ENCODE measurements around the gene UNC13B. TPM values are rescaled to one million over a fixed set of nuclear protein-coding genes. Genes with fewer than 3 reads are reported as not detected.

The UNC13B gene
- total RNA-seq, 1 experiment from 2014 or later, result 19.7 TPM

GRCh38 chr9:35293376-35293964 lies 131.7 kb downstream of the UNC13B start:
- CTCF ChIA-PET, result no interaction called here
- H3K9me3 Mint-ChIP-seq (ENCODE audit: unreplicated experiment), result no peaks in the 10 kb centered on the region
- no peaks in the 10 kb centered on the region for H3K27me3 Mint-ChIP-seq (ENCODE audit: insufficient read depth, unreplicated experiment)
- no peaks in the 10 kb centered on the region for H3K4me1 Mint-ChIP-seq (ENCODE audit: low read depth, unreplicated experiment)
- intact Hi-C loops (cut with micrococcal nuclease; ENCODE audit: unreplicated experiment), result no loop called here
- no peaks in the 10 kb centered on the region for H3K36me3 Mint-ChIP-seq (ENCODE audit: insufficient read depth, unreplicated experiment)
- no peaks in the 10 kb centered on the region for H3K4me1 ChIP-seq
- DNase-seq, result no peak
- H3K36me3 ChIP-seq (ENCODE audit: control insufficient read depth, insufficient read depth, low read length), result no peaks in the 10 kb centered on the region
- H3K27ac Mint-ChIP-seq (ENCODE audit: unreplicated experiment), result no peak overlapping the region
- no peak overlapping the region for H3K4me3 ChIP-seq (ENCODE audit: low read depth, low read length)
- no peaks in the 10 kb centered on the region; the same call in 1 of the 2 replicates for H3K27me3 ChIP-seq (replicated peaks; ENCODE audit: control insufficient read depth, insufficient read depth, low read length)
- TF ChIP-seq CTCF (IDR thresholded peaks at IDR 0.05; ENCODE audit: insufficient read depth in 1 of 2, low read depth in 1 of 2, low read length in 1 of 2, severe bottlenecking in 1 of 2, unreplicated experiment in 1 of 2), result no peak
- no TSS peak for BruUV-seq (replicated peaks)
- no peaks in the 10 kb centered on the region; the same call in 1 of the 2 replicates for H3K9me3 ChIP-seq
- POLR2A ChIA-PET, result no interaction called here
- no peak overlapping the region for H3K4me3 Mint-ChIP-seq (ENCODE audit: unreplicated experiment)

- Histone ChIP-seq H3K4me3 (ENCODE audit: low read depth, low read length) (no peak overlapping the region), H3K27me3 (replicated peaks; ENCODE audit: control insufficient read depth, insufficient read depth, low read length) (no peaks in the 10 kb centered on the region; the same call in 1 of the 2 replicates), H3K9me3 (no peaks in the 10 kb centered on the region; the same call in 1 of the 2 replicates), H3K36me3 (ENCODE audit: control insufficient read depth, insufficient read depth, low read length) (no peaks in the 10 kb centered on the region), H3K4me1 (no peaks in the 10 kb centered on the region)
- no peak overlapping the region for H3K27ac Mint-ChIP-seq (ENCODE audit: unreplicated experiment)
- BruUV-seq (replicated peaks), result no TSS peak
- POLR2A ChIA-PET, result no interaction called here
- no peak overlapping the region for H3K4me3 Mint-ChIP-seq (ENCODE audit: unreplicated experiment)
- no peaks in the 10 kb centered on the region for H3K9me3 Mint-ChIP-seq (ENCODE audit: unreplicated experiment)
- TF ChIP-seq CTCF (IDR thresholded peaks at IDR 0.05; ENCODE audit: insufficient read depth in 1 of 2, low read depth in 1 of 2, low read length in 1 of 2, severe bottlenecking in 1 of 2, unreplicated experiment in 1 of 2), result no peak
- DNase-seq, result no peak
- intact Hi-C loops (cut with micrococcal nuclease; ENCODE audit: unreplicated experiment), result no loop called here
- no peaks in the 10 kb centered on the region for H3K4me1 Mint-ChIP-seq (ENCODE audit: low read depth, unreplicated experiment)
- CTCF ChIA-PET, result no interaction called here
- H3K27me3 Mint-ChIP-seq (ENCODE audit: insufficient read depth, unreplicated experiment), result no peaks in the 10 kb centered on the region
- no peaks in the 10 kb centered on the region for H3K36me3 Mint-ChIP-seq (ENCODE audit: insufficient read depth, unreplicated experiment)
Observed at GRCh38 chr9:35294066-35294465, 132.3 kb downstream of the UNC13B start.

GRCh38 chr9:35294556-35294955 lies 132.7 kb downstream of the UNC13B start:
- Mint-ChIP-seq H3K27ac (ENCODE audit: unreplicated experiment) (no peak overlapping the region), H3K27me3 (ENCODE audit: insufficient read depth, unreplicated experiment) (no peaks in the 10 kb centered on the region), H3K9me3 (ENCODE audit: unreplicated experiment) (no peaks in the 10 kb centered on the region), H3K4me3 (ENCODE audit: unreplicated experiment) (no peak overlapping the region), H3K4me1 (ENCODE audit: low read depth, unreplicated experiment) (no peaks in the 10 kb centered on the region), H3K36me3 (ENCODE audit: insufficient read depth, unreplicated experiment) (no peaks in the 10 kb centered on the region)
- intact Hi-C loops (cut with micrococcal nuclease; ENCODE audit: unreplicated experiment), result no loop called here
- no peak for TF ChIP-seq CTCF (IDR thresholded peaks at IDR 0.05; ENCODE audit: insufficient read depth in 1 of 2, low read depth in 1 of 2, low read length in 1 of 2, severe bottlenecking in 1 of 2, unreplicated experiment in 1 of 2)
- POLR2A ChIA-PET, result no interaction called here
- Histone ChIP-seq H3K9me3 (no peaks in the 10 kb centered on the region; the same call in 1 of the 2 replicates), H3K36me3 (ENCODE audit: control insufficient read depth, insufficient read depth, low read length) (no peaks in the 10 kb centered on the region), H3K4me3 (ENCODE audit: low read depth, low read length) (no peak overlapping the region), H3K27me3 (replicated peaks; ENCODE audit: control insufficient read depth, insufficient read depth, low read length) (no peaks in the 10 kb centered on the region; the same call in 1 of the 2 replicates), H3K4me1 (no peaks in the 10 kb centered on the region)
- CTCF ChIA-PET, result no interaction called here
- BruUV-seq (replicated peaks), result no TSS peak
- no peak for DNase-seq

Measured in Caco-2 (cell line).